Fibroblast of skin of back (primary cell): ENCODE measurements around the gene UBAP2.
A peak's percentile ranks its signal among the peaks of the same experiment; 100 is the strongest.
"Not testable (repeated sequence)": the region's sequence is repeated elsewhere in the genome, so short reads cannot be mapped to it uniquely, and the experiment has no call there.

Source experiments
- DNase-seq: peaks from one replicate; pipeline ENCODE4 v3.0.0-alpha.2; 2013

The UBAP2 gene

DNA sequence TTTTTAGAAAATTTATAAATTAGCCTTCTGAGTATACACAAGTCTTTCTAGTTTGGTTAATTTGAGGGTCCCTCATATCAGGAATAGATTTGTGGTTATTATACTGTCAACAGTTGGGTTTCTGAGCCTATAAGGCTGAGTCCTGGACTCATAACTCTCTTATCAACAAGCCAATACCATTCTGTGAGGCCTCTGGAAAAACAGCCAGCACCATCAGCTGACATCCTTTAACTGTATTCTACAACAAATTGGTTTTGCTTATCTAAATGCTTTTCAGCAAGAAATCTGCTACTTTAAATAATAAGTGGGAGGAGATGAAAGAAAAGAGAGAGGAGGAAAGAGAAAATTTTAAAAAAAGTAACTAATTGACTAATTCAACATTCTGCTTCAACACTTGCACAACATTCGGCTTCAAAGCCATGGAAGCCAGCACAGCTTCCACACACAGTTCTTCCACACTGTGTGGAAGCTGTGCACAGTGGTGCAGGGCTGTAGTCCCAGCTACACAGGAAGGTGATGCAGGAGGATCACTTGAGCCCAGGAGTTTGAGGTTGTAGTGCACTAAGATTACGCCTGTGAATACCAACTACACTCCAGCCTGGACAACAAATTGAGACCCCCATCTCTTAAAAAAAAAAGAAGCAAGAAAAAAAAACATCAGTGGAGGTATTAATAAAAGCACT, 84.5 kb downstream of the UBAP2 start:
- no peak for DNase-seq

DNA sequence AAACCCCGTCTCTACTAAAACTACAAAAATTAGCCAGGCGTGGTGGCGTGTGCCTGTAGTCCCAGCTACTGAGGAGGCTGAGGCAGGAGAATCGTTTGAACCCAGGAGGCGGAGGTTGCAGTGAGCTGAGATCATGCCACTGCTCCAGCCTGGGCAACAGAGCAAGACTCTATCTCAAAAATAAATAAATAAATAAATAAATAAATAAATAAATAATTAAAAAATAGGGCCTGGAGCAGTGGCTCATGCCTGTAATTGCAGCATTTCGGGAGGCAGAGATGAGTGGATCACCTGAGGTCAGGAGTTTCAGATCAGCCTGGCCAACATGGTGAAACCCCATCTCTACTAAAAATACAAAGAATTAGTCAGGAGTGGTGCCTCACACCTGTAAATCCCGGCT, 86.2 kb downstream of the UBAP2 start:
- not testable (repeated sequence) for DNase-seq

DNA sequence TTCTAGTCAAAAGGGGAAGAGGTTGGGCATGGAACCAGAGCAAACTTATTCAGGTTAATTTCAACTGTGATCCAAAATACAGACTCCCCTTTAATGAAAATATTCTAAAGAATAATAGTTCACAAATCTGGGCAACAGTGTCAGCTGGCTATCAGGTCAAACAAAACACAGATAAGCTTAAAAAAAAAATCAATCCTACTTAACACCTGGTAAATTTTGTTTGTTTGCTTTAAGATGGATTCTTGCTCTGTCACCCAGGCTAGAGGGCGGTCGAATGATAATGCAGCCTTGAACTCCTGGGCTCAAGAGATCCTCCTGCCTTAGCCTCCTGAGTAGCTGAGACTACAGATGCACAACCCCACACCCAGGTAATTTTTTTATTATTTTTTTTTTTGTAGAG, 89.0 kb downstream of the UBAP2 start:
- no peak for DNase-seq

DNA sequence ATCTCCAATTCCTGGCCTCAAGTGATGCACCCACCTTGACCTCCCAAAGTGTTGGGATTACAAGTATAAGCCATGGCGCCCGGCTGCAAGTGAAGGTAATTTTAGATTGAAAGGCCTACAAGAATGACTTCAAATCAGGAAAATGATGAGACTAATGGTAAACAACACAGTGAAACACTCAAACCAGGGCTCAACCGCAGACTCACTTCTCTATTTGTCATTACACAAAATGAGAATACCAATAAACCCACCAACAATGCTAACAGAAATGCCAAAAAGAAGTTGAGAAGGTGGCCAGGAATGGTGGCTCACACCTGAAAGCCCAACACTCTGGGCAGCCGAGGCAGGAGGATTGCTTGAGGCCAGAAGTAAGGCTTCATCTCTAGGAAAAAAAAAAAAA, 92.1 kb downstream of the UBAP2 start:
- no peak for DNase-seq

DNA sequence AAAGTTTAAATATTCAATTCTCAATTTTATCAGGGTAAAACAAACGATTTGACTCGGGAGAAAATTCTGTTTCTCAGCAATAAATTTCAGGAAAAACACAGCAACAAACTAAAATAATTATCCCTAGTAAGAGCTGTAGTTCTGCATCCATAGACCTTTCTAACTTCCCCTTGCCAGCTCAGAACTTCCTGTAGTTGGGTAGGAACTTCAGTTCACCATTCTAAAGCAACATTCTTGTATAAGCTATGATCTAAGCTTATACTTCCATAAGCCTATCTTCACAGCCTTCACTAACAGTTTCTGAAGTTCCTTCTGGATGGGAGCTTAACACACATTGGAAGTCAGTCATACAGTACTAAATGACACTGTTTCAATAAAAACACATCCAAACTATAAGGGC, 96.6 kb downstream of the UBAP2 start:
- no peak for DNase-seq

- DNase-seq, result no peak
These were observed 98.3 kb downstream of the UBAP2 start for GRCh38 chr9:33950371-33950770.

- DNase-seq, result peak; percentile 98
These were observed 101.7 kb downstream of the UBAP2 start for GRCh38 chr9:33946779-33947535.

DNA sequence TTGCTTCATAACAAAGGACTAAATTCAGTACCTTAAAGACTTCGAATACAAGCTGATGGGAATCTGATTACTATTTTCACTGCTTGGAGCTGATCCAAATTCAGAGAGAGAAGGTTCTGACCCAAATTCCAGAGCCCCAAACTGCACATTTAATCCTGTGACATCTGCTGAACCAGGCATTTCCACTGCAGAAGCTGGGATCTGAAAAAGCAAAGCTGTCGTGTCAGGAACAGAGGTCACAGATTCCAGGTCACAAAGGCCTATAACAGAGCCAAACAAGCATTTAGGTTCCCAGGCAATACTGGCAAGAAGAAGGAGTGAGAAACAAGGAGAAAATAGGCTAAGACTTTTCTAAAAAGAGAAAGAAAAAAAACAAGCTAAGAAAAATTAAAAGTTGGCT, 105.3 kb downstream of the UBAP2 start:
- no peak for DNase-seq

DNA sequence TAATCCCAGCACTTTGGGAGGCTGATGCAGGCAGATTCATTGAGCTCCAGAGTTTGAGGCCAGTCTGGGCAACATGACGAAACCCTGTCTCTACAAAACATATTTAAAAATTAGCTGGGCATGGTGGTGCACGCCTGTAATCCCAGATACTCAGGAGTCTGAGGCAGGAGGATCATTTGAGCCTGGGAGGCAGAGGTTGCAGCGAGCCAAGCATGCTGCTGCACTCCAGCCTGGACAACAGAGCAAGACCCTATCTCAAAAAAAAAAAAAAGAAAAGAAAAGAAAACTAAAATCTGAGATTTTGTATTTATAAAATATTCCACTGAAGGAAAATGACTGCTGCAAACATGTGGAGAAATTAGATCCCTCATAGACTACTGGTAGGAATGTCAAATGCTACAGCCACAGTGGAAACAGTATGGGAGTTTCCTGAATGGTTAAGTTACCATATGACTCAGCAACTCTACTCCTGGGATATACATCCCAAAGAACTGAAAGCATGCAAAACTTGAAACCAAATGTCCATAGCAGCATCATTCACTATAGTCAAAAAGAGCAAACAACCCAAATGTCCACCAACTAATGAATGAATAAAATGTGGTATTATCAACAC, 106.1 kb downstream of the UBAP2 start:
- DNase-seq, result peak; percentile 93

DNA sequence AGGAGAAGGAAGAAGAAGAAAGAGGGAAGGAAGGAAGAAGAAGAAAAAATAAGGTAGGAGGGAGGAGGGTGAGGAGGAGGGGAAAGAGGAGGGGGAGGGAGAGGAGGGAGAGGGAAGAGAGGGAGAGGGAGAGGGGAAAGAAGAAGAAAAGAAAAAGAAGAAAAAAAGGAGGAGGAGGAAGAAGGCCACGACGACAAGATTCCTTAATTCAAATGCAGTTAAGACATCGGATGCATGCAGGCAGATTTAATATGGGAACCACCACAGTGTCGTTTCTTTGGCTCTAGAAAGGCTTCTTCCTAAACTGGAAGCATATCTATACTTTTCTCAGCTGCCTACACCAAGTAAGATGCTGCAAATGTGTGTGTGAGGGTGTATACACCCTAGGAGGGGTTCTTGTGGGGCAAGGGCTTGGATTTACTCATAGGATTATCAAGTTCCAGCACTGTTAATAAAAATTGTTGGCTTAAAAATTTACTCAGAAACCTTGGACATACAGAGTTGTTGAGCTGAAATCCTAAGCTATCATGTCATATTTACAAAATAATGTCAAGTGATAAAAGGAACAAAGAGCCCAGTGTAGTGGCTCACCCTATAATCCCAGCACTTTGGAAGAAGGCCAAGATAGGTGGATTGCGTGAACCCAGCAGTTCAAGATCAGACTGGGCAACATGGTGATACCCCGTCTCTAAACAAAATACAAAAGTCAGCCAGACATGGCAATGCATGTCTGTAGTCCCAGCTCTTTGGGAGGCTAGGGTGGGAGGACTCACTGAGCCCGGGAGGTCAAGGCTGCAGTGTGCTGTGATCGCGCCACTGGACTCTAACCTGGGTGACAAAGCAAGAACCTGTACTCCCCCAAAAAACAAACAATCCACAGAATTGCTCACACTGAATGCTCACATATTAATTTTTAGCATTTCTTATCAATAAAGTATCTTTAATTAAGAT, 108.5 kb downstream of the UBAP2 start:
- no peak for DNase-seq

DNA sequence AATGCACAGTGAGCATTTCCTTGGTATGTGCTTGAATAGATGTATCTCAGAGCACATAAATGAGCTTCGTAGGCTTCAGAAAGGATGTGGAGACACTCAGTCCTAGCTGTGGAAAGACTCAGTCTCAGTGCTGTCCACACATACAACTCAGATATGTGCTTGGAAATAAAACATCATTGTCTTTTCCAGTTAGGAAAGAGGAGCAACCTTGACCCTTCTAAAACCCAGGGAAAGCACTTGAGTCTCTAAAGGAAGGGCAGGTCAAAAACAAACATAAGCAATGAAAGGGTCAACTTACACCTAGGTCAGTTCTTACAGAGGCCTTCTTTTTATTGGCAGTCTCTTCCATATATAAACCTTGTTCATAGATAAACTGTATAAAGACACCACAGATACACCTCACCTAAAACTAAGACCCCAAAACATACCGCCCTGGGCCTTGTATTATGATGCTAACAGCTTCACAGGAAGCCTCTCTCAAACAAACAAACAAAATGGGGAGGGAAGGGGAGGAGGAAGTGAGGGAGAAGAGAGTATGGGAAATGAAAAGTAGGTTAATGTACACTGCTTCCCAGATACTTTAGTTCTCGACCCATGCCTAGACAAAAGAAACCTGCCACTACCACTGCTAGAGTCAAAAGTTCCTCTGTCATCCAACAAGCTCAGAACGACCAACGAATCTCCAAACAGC, 114.4 kb downstream of the UBAP2 start:
- DNase-seq, result no peak

DNA sequence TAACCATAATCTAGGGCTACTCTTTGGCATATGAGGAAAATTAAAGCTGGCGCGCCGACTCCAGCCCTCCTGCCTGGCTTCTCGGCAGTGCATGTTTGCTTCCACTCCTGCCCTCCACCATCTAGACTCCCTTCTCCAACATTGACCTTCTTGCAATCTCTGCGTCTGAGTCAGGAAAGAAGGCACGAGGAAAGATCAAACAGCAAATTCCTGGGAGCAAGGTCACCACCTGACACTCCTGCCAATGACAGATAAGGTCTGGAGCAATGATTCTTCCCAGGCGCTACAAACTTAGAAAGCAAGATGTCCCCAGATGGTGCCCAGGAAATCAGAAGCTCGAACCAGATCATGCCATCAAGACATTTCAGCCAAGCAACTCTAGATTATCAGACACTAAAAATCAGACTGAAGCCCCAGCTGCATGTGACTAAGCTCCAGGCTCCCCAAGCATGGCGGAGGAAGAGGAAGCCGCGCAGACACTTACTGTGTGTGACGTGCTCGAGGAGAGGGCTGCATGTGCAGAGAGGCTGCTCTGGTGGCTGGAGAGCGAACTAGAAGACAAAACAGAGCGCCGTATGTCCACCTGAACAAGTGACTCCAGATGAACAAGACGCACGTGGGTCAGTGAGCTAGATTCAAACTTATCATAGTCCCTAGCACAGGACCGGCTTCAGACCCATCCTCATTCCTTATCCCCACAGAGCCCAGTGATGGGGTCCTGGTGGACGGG, 116.4 kb downstream of the UBAP2 start:
- no peak for DNase-seq

DNA sequence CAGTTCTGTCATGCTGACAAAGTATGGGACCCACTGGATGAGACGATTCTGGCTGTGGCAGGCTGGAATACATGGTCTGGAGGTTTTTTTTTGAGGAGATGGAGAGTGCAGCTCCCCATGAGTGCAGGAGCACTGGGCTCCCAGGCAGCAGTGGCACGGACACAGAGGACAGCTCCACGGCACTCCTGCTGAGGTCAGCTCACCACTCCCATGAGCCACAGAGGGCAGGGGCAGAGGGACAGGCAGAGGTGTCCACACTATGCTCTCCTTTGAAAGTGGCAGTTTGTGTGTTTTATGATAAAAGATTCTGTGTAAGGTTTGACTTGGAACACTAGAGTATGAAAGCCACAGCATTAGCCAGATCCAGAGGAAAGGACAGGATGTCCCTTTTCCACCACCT, 117.4 kb downstream of the UBAP2 start:
- no peak for DNase-seq

DNA sequence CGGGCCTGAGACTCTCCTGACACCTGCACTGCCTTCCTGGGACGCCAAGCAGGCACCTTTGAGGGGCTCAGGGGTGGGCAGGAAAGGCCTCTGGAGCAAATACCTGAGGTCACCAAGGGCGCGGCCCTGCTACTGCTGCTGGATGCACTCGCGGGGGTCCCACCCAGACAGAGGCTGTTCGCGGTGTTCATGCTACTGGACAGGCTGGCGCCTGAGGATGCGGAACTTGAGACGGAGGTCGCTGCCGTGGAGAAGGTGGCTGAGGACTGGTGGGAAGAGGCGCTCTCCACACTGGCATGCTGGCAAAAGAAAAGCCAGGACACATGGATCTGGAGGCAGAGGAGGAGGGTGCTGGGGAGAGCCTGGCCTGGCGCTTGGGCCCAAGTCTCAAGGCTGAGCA, 121.0 kb downstream of the UBAP2 start:
- DNase-seq, result no peak

DNA sequence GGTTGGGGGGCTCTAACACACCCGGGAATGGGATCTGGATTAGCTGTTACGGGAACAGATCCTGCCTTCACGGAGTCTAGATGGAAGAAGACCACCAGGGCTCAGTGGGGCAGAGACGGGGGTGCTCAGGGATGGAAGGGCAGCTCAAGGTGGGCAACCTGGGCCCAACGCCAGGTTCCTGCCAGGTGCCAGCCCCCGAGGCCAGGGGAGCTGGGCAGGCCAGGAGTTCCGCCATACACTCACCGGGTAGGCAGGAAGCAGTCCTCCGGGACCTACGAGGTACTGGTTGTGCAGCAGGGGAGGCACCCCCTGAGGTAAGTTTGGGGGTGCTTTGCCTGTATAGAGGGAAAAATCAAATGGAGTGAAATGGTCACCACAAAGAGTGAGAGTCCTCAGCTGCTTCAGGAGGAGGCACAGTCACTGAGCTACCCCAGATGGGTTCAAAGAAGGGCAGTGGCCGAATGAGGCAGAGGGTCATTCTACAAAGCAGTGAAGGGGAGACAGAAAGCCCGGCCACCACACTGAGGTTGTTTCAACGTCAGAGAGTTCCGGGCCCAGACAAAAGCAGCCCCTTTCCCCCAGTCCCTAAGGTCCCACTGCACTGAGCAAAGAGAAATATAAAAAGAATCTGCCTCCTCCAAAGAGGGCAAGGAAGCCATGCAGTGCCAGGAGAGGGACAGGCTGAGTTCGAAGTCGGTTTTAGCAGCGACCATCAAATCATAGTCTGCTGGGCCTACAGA, 121.8 kb downstream of the UBAP2 start:
- DNase-seq, result no peak

- DNase-seq, result peak; percentile 65
These were observed 123.5 kb downstream of the UBAP2 start for GRCh38 chr9:33924978-33925797.

GRCh38 chr9:33923998-33924701, 124.5 kb downstream of the UBAP2 start:
- DNase-seq, result no peak

DNA sequence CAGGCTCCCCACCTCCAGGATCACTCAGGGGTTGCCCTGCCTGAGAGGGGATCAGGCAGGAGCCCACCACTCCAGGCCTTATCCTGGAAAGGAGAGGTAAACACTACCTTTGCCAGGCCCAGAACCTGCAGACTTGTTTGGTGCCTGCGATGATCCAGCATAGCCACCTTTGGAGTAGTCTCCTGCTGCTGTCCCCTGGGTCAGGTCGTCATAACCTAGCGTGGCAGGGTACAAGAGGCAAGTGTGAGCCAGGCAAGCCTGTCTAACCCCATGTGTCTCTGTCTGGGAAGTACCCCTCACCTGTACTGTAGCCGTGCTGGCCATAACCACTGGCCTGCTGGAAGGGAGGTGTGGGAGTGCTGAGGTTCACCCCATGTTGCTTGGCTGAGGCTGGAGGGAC, 125.6 kb downstream of the UBAP2 start:
- no peak for DNase-seq
